ENCODE measurements around the gene ELOVL7.

- TF ChIP-seq CTCF (conservative IDR thresholded peaks at IDR 0.05; ENCODE audit: low read depth, low read length) (no peak), MAFK (IDR thresholded peaks at IDR 0.05; ENCODE audit: low read depth, low read length) (no peak), RAD21 (IDR thresholded peaks at IDR 0.05; ENCODE audit: low read length) (no peak), ELK1 (IDR thresholded peaks at IDR 0.05; ENCODE audit: borderline replicate concordance, low read depth, low read length) (no peak), CEBPB (IDR thresholded peaks at IDR 0.05; ENCODE audit: low read depth, low read length) (no peak), RFX5 (IDR thresholded peaks at IDR 0.05; ENCODE audit: low read depth, low read length) (no peak), MAZ (IDR thresholded peaks at IDR 0.05; ENCODE audit: borderline replicate concordance, low read depth, low read length) (no peak), POLR2A (IDR thresholded peaks at IDR 0.05; ENCODE audit: low read depth, low read length) (no peak), SMC3 (IDR thresholded peaks at IDR 0.05; ENCODE audit: low read depth, low read length) (no peak)
Observed at GRCh38 chr5:60852940-60853339, 8.9 kb upstream of the ELOVL7 start.

Measured in IMR-90 (cell line).